Effector memory CD4-positive, alpha-beta T cell (primary cell): ENCODE measurements around the gene PTAFR.

Source experiments
- DNase-seq, 3 donors: peaks; one replicate each; pipeline ENCODE4 v3.0.0-alpha.2; 2020
- H3K27ac ChIP-seq: 2 replicates; pipeline ENCODE4 v1.7.0; 2013; ENCODE audit warnings: mild to moderate bottlenecking, low read length, moderate library complexity; ENCODE audit not compliant: insufficient read depth, poor library complexity, severe bottlenecking
- H3K27me3 ChIP-seq: replicated peaks from 2 replicates; pipeline ENCODE4 v1.7.0; 2013; ENCODE audit warnings: mild to moderate bottlenecking, low read length; ENCODE audit not compliant: insufficient read depth, control insufficient read depth, poor library complexity, severe bottlenecking
- H3K36me3 ChIP-seq: 2 replicates; pipeline ENCODE4 v1.7.0; 2013; ENCODE audit warnings: mild to moderate bottlenecking, low read length, moderate library complexity; ENCODE audit not compliant: control insufficient read depth, insufficient read depth
- H3K4me1 ChIP-seq: 2 replicates; pipeline ENCODE4 v1.7.0; 2013; ENCODE audit warnings: low read length, mild to moderate bottlenecking; ENCODE audit not compliant: control insufficient read depth, insufficient read depth, poor library complexity, severe bottlenecking
- H3K4me3 ChIP-seq: 2 replicates; pipeline ENCODE4 v1.7.0; 2013; ENCODE audit warnings: low read length, low read depth, mild to moderate bottlenecking; ENCODE audit not compliant: insufficient read depth, poor library complexity, severe bottlenecking
- H3K9me3 ChIP-seq: 2 replicates; pipeline ENCODE4 v1.7.0; 2013; ENCODE audit warnings: mild to moderate bottlenecking, low read length, moderate library complexity; ENCODE audit not compliant: control insufficient read depth

PTAFR gene

DNA sequence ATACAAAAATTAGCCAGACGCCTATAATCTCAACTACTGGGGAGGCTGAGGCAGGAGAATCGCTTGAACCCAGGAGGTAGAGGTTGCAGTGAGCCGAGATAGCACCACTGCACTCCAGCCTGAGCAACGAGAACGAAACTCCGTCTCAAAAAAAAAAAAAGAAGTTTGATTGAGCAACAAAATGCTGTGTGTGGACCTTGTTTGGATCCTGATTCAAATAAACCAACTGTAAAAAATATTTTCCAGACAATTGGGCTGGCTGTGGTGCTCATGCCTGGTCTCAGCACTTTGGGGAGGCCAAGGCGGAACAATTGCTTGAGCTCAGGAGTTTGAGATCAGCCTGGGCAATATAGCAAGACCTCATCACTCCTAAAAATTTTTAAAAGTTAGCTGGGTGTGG is 16.8 kb downstream of the PTAFR start:
- Histone ChIP-seq H3K27me3 (no peaks in the 10 kb centered on the region), H3K4me1 (no peaks in the 10 kb centered on the region), H3K36me3 (no peaks in the 10 kb centered on the region), H3K4me3 (no peak overlapping the region), H3K27ac (no peak overlapping the region), H3K9me3 (no peaks in the 10 kb centered on the region)
- DNase-seq: no peak

DNA sequence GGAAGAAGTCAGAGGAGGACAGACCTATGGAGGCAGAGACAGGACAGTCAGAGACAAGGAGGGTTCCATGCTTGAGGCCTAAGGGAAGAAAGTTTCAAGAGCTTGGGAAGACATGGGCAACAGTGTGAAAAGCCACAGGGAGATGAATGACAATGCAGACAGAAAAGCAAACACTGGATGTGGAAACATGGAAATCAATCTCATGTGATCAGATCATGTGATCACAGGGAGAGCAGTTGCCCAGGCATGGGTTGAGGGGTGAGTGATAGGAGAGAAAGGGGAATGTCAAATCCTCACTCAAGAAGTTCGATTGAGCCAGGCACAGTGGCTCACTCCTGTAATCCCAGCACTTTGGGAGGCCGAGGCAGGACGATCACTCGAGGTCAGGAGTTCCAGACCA is 17.2 kb downstream of the PTAFR start:
- Histone ChIP-seq H3K27ac (no peak overlapping the region), H3K4me1 (no peaks in the 10 kb centered on the region), H3K4me3 (no peak overlapping the region), H3K27me3 (no peaks in the 10 kb centered on the region), H3K9me3 (no peaks in the 10 kb centered on the region), H3K36me3 (no peaks in the 10 kb centered on the region)
- no peak for DNase-seq

DNA sequence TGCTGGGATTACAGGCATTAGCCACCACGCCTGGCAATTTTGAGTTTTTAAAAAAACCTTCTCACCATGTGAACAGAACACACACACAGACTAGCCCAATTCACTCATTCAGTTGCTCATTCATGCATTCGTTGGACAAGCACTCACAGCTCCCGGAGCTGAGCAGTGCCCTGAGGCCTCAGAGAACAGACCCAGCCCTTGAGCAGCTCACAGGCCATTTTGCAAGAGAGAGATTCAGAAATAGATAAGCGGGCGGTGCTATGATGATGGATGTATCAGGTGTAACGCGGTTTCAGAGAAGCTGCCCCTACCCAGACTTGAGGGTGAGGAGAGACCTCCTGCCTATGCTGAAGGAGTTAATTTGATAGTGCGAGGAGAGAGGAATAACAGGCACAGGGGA is 18.6 kb downstream of the PTAFR start:
- no peak overlapping the region for H3K27ac ChIP-seq
- no peaks in the 10 kb centered on the region for H3K4me1 ChIP-seq
- H3K9me3 ChIP-seq: no peaks in the 10 kb centered on the region
- DNase-seq: no peak
- H3K27me3 ChIP-seq: no peaks in the 10 kb centered on the region
- H3K36me3 ChIP-seq: no peaks in the 10 kb centered on the region
- no peak overlapping the region for H3K4me3 ChIP-seq

DNA sequence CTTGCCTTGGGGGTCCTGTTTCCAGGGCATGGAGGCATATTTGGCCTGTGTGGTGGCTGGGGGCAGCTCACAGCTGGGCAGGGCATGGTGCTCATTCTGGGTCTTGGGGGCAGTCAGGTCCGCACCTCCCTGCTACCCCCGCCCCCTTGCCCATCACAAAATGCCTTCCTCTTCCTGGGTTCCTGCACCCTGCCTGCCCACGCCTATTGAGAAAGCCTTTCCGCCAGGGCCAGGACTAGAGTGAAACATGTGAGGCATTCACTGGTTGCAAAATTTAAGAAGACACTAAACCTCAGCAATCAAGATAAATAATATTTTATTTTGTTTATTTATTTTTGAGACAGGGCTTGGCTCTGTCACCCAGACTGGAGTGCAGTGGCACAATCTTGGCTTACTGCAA is 19.7 kb downstream of the PTAFR start:
- H3K4me3 ChIP-seq: no peak overlapping the region
- no peak overlapping the region for H3K27ac ChIP-seq
- no peaks in the 10 kb centered on the region for H3K36me3 ChIP-seq
- no peaks in the 10 kb centered on the region for H3K9me3 ChIP-seq
- DNase-seq: no peak
- H3K27me3 ChIP-seq: no peaks in the 10 kb centered on the region
- no peaks in the 10 kb centered on the region for H3K4me1 ChIP-seq

DNA sequence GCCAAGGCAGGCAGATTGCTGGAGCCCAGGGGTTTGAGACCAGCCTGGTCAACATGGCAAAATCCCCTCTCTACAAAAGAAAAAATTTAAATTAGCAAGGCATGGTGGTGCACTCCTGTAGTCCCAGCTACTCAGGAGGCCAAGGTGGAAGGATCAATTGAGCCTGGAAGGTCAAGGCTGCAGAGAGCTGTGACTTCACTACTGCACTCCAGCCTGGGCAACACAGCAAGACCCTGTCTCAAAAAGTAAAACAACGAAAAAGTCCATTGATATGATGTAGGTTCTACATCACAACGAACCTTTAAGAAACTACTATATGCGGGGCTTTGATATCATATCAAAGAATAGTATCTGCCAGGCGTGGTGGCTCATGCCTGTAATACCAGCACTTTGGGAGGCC is 20.9 kb downstream of the PTAFR start:
- no peak for DNase-seq
- H3K36me3 ChIP-seq: no peaks in the 10 kb centered on the region
- no peaks in the 10 kb centered on the region for H3K27me3 ChIP-seq
- no peaks in the 10 kb centered on the region for H3K9me3 ChIP-seq
- H3K4me3 ChIP-seq: no peak overlapping the region
- no peak overlapping the region for H3K27ac ChIP-seq
- no peaks in the 10 kb centered on the region for H3K4me1 ChIP-seq

DNA sequence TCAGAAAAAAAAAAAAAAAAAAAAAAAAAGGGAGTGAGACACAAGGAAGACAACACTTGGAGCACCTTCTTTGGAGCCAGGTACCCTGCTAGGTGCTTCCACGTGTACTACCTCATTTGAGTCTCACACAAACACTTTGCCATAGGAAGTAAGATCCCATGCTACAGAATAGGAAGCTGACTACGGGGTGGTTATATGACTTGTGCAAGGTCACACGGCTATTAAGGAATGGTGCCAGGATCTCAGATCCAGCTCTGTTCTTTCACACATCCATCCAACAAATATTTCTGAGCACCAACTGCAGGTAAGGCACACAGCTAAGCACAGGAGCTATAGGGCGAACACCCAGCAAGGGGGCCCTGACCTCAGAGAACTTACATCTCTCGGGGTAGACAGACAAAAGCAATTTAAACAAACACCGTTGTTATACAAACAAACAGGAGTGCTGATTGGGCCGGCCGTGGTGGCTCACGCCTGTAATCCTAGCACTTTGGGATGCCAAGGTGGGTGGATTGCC is 22.4 kb downstream of the PTAFR start:
- Histone ChIP-seq H3K4me1 (no peaks in the 10 kb centered on the region), H3K9me3 (no peaks in the 10 kb centered on the region), H3K27ac (no peak overlapping the region), H3K4me3 (no peak overlapping the region), H3K27me3 (no peaks in the 10 kb centered on the region), H3K36me3 (no peaks in the 10 kb centered on the region)
- DNase-seq: no peak

DNA sequence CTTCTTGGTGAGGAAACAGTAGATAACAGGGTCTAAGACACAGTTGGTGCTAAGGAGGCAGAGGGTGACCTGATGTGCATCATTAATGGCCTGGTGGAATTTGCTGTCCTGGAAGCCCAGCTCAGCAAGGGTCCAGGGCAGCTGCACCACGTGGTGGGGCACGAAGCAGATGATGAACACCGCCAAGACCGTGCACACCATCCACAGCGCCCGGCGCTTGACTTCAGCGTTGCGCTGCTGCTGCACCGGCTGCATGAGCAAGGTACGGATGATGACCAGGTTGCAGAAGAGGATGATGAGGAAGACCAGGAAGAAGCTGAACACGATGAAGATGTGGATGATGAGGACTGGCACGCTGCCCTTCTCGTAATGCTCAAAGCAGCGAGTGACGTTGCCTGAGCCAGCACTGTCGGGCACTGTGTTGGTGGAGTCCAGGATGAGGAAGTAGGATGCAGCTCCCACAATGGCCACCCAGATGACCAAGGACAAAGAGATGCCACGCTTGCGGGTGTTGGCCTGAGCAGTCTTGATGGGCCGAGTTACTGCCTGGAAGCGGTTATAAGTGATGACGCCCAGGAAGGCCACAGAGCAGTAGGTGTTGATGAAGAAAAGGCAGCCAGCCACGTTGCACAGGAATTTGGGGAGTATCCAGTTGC is 26.2 kb downstream of the PTAFR start:
- no peak for DNase-seq
- no peak overlapping the region for H3K4me3 ChIP-seq
- H3K36me3 ChIP-seq: no peaks in the 10 kb centered on the region
- H3K9me3 ChIP-seq: no peaks in the 10 kb centered on the region
- no peaks in the 10 kb centered on the region for H3K27me3 ChIP-seq
- H3K27ac ChIP-seq: no peak overlapping the region
- no peaks in the 10 kb centered on the region for H3K4me1 ChIP-seq

DNA sequence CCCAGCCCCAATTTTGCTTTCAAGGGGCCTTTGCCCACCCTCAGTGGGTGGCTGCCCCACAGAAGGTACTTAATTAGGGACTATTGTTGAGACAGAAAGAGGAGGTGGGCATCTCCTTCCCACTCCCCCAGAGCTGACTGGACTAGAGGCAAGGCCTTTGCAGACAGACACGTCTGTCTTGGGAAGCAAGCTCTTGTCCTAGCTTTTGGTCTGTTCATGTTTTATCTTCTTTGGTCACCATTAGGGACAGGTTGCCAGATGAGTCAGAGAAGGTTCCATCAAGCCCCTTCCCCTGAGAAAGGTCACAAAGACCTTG is 27.7 kb downstream of the PTAFR start:
- no peaks in the 10 kb centered on the region for H3K36me3 ChIP-seq
- H3K27me3 ChIP-seq: no peaks in the 10 kb centered on the region
- no peak overlapping the region for H3K4me3 ChIP-seq
- DNase-seq: no peak
- H3K27ac ChIP-seq: no peak overlapping the region
- no peaks in the 10 kb centered on the region for H3K4me1 ChIP-seq
- H3K9me3 ChIP-seq: no peaks in the 10 kb centered on the region

DNA sequence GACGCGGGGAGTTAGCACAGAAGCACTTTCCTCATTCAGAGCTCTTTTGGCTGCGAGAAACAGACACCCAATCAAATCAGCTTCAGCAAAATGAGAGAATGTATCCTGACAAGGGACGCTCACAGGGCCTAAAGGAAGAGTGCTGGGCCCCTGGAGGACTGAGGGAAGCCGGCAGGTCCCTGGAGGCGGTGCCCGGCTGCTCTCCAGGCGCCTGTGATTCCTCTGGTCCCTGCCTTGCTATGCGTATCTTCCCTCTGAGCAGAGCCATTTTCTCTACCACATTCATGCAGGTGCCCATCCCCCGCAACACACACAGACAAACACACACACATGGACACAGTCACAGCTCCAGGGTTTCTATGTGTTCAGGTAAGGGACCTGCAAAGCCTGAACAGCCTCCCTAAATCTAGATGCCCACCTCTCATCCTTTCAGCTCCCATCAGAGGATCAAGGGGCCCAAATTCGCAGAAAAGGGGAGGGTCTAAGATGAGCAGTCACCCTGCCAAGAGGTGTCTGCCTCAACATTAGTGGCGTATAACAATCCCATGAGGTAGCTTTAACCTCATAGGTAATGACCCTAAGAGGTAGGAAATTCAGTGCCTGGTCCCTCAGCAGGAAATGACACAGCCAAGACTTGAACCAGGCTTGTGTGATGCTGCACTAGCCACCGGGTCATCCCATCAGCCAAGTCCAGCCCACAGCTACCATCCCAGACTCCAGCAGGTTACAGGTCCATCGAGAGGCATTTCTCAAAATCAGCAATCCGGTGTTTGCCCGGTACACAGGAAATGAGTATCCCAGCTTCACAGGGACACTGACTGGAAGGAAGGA is 29.0 kb downstream of the PTAFR start:
- DNase-seq: no peak
- no peak overlapping the region for H3K4me3 ChIP-seq
- H3K36me3 ChIP-seq: no peaks in the 10 kb centered on the region
- no peaks in the 10 kb centered on the region for H3K27me3 ChIP-seq
- no peaks in the 10 kb centered on the region for H3K9me3 ChIP-seq
- no peaks in the 10 kb centered on the region for H3K4me1 ChIP-seq
- no peak overlapping the region for H3K27ac ChIP-seq

DNA sequence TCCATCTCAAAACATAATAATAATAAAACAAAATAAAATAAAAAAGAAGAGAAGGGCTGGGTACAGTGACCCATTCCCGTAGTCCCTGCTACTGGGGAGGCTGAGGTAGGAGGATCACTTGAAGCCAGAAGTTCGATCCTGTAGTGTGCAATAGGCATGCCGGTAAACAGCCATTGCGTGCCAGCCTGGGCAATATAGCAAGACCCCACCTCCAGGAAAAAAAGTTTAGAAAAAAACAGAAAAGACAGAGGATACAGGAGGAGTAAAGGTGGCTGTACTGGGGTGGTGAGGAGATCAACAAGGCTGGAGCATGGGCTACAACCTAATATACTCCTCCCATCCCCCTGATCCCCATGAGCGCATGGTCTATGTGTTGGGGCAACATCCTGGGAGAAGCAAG is 30.8 kb downstream of the PTAFR start:
- no peak for DNase-seq
- H3K4me1 ChIP-seq: no peaks in the 10 kb centered on the region
- H3K4me3 ChIP-seq: no peak overlapping the region
- H3K27me3 ChIP-seq: no peaks in the 10 kb centered on the region
- no peaks in the 10 kb centered on the region for H3K9me3 ChIP-seq
- no peak overlapping the region for H3K27ac ChIP-seq
- no peaks in the 10 kb centered on the region for H3K36me3 ChIP-seq
